Stimulated activated CD4-positive, alpha-beta T cell treated with anti-CD3 and anti-CD28 coated beads, TNF-alpha, amount 100 ng/mL, for 24 hours (primary cell): ENCODE results near the gene TMEM132C.
"Not testable (repeated sequence)": the region's sequence is repeated elsewhere in the genome, so short reads cannot be mapped to it uniquely, and the experiment has no call there.

Experiments
- DNase-seq, 3 experiments: peaks; one replicate each; pipeline ENCODE4 v3.0.0-alpha.2; 2020; ENCODE audit warnings: low read depth in 3 of 3

The TMEM132C gene

DNA sequence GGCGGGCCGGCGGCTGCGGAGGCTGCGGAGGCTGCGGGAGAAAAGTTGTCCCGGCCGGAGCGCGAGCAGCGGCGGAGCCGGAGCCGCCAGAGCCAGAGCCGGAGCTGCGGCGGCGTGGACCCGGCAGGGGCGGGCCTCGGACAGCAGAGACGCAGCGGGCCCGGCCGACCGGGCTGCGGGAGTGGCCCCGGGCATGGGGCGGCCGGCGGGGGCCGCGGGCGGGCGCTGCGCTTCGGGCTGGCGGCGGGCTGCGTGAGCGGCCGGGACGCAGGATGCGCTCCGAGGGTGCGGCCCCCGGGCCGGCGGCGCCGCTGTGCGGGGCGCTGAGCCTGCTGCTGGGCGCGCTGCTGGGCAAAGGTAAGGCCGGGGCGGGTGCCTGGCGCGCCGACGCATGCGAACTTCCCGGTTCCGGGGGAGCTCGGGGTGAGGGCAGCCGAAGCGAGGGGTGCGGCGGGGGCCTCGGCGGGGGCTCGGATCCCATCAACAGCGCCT is at the start of gene TMEM132C:
Gene TMEM132C (plus strand): TSS at position 40 of the 492 bp plus-strand sequence. CDS start 233 bp downstream, at position 273.
- DNase-seq: no peak

DNA sequence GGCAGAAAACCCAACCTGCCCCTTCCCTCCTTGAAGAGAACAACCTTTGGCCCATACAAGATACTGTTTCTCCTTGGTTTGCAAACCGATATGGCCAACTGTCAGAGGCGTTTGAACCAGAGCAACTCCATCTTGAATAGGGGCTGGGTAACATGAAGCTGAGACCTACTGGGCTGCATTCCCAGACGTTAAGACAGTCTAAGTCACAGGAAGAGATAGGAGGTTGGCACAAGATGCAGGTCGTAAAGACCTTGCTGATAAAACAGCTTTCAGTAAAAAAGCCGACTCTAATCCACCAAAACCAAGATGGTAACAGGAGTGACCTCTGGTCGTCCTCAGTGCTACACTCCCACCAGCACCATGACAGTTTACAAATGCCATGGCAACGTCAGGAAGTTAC is 42.7 kb upstream of the TMEM132C start:
- no peak for DNase-seq

GRCh38 chr12:128228581-128228980 is 38.4 kb upstream of the TMEM132C start:
- no peak for DNase-seq

DNA sequence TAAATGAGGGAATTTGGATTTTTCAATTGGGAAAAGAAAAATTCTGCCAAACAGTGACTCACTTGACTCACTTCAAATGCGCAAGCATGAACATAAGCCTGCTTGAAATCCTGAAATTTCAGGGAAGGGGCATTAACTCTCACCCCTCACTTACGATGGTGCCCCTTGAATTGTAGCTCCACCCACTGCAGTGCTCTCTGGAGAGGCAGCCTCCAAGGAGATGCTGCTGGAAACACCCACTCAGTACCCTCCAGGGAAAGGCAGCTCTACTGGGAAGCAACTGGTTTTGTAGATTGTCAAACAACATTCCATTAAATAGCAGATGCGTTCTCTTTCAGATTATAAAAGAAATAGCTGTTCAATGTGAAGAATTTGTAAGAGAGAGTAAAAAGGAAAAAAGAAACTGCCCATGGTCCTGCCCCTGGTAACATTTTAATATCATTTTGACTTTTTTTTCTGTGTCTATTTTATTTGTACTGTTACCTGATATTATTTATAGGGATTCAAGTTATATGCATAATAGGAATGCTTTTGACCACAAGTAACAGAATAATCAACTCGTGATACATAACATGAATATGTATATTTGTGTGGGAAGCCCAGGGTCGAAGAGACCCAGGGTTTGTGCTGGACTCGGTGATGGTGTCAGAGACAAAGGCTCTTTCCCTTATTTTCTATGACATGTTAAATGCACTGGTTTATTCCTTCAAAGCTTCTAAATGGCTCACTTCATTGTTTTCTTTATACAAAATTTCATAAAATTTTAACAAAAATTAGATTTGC is 31.1 kb upstream of the TMEM132C start:
- DNase-seq: no peak

- no peak for DNase-seq
Measured at GRCh38 chr12:128236525-128236924, 30.4 kb upstream of the TMEM132C start.

DNA sequence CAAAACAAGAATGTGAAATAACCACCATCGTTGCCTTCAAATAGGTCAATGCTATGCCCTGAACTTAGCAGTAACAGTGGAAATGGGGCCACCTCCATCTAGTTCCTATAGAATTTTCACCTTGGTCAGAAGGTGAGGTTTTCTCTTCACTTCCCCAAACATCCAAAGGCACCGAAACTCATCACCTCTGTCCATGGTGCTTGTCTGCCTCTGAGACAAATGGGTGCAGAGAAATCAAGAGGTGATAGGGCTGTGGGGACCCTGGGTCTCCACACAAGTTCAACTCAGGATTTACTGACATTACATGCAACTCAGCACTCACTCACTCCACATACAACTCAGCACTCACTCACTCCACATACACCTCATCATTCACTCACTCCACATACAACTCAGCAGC is 26.2 kb upstream of the TMEM132C start:
- no peak for DNase-seq

DNA sequence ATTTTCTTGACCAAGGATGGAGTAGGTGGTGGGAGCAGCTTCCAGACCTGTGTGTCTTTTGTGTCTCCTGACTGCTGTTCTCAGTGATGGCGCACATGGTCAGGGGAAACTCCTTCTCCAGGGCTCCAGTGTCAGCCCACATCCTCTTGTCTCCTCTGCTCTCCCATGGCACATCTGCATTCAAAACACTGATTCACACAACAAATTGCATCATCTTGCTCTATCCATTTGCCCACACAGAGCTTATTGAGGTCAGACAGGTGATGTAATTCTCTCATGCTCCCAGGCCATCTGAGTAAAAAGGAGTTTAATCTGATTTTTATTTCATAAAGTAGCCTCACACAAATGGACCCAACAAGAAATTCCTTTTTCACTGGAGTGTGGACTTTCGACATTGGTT is 21.8 kb upstream of the TMEM132C start:
- DNase-seq: no peak

DNA sequence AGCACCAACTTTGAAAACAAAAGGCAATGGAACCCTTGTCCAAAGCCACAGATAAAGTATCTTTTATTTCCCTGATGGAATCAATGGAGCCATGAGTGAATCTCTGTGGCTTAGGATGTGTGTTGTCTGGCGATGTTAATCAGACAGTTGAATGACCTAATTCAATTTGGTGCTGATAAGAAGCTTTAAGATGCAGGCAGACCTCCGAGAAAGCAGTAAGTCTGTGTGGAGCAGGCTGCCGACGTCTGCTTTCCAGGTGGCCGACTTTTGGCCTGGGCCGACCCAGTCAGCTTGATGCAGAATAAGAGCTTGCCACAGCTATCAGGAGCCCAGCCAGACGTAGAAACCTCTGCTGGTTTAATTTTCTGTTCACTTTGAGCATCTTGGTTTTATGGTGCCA is 21.1 kb upstream of the TMEM132C start:
- no peak for DNase-seq

GRCh38 chr12:128250096-128250495 is 16.9 kb upstream of the TMEM132C start:
- no peak for DNase-seq

DNA sequence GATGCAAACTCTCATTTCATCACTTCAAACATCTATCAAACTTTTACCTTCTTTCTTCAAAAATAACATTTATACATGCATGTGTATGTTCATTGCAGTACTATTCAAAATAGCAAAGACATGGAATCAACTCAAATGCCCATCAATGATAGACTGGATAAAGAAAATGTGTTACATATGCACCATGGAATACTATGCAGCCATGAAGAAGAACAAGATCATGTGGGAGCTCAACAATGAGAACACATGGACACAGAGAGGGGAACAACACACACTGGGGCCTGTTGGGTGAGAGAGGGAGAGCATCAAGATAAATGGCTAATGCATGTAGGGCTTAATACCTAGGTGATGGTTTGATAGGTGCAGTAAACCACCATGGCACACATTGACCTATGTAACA is 13.1 kb upstream of the TMEM132C start:
- not testable (repeated sequence) for DNase-seq

- no peak for DNase-seq
Measured at GRCh38 chr12:128258866-128259555, 8.0 kb upstream of the TMEM132C start.

DNA sequence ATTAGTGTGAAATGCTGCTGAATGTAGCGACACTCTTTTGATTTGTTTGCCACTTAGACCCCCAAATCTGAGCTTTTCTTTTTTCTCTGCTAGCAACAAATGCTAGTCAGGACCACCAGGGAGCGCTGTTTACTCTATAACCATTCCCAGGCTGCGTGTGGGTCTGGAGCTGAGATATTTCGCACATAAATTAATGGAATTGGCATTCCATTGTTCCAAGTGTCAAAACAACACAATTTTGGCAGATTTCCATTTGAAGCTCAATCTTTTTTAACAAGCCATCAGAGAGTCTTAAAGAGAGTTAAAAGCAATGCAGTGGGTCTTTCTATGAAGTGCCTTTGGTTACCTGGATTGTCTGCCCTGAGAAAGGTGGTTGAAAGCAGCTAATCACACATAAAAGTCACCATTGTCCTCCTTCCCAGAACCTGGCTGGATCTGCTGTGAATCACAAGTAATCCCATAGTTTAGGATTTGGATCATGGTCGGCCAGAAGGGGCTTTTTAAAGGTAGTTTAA is 7.4 kb upstream of the TMEM132C start:
- no peak for DNase-seq

GRCh38 chr12:128261757-128262156 is 5.2 kb upstream of the TMEM132C start:
- DNase-seq: no peak

GRCh38 chr12:128265566-128265965 is 1.4 kb upstream of the TMEM132C start:
- no peak for DNase-seq

DNA sequence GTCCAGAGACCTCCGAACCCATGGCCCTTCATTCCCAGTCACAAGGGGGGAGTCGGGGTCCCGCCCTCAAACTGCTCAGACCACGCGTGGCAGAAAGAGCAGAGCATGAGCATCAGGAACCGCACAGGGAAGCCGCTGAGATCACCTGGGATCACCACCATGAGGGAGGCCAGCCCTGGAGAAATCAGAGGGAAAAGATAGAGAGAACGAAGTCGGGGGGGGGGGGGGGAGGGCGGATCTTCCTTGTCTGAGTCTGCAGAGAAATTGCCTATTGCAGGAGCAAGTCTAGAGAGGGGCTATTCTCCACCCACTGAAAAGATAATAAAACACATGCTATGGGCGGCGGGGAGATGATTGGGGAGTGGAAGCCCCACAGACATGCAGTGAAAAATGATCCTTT is 884 bp upstream of the TMEM132C start:
- DNase-seq: no peak

DNA sequence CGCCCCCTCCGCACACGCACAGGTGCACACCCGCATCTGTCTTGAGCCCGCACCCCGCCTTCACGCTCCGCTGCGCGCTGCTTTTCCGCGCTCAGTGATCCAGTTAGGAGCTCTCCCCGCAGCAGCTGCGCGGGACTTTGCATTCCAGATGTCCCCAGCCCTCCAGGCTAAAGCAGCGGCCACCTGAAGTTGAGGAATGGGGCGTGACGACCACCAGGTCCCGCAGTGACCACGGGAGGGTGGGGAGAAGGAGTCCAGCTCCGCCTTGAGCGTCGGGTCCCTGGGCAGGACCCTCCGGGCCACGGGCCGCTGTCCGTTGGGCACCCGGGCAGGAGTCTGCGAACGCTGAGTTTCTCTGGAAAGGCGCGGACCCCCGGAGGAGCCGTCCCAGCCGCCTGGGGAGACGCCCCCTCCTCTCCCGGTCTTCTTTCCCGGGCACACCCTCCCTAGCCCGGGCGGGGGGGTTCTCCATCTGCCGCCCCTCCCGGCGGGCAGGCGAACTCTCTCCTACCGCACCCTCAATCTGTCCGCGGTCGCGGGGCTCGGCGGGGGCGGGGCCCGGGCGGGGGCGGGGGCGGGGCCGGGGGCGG is 334 bp upstream of the TMEM132C start:
- no peak for DNase-seq

DNA sequence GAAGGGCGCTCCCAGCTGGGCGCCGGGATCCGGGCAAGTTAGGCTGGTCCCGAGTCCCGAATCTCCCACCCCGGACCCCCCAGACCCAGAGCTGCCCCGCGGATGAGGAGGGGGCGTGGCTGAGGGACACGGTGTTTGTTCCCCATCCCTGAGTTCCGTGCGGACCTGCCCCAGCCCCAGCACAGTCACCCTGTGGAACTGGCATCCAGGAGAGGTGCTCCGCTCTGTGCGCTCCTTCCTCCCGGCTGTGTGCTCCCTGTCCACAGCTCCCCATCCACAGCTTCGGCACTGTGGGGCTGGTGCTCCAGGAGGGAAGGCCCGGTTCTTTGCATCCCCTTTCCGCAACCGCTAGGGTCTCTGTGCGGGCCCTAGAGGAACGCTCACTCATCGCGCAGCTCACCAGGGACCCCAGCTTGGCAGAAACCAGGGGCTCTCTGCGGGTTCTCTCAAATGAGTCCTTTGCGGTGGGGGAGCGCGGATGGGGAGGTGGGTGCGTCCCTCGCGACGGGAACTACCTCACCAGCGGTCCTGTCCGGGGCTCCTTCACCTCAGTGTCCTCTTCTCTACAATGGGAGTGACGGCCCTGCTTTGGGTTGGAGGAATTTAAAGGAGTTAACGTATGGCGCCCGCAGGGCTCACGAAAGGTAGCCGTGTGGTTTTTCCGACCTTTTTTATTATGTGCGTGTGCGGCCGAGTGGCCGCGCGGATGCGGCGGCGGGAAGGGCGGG is 845 bp downstream of the TMEM132C start:
- no peak for DNase-seq

DNA sequence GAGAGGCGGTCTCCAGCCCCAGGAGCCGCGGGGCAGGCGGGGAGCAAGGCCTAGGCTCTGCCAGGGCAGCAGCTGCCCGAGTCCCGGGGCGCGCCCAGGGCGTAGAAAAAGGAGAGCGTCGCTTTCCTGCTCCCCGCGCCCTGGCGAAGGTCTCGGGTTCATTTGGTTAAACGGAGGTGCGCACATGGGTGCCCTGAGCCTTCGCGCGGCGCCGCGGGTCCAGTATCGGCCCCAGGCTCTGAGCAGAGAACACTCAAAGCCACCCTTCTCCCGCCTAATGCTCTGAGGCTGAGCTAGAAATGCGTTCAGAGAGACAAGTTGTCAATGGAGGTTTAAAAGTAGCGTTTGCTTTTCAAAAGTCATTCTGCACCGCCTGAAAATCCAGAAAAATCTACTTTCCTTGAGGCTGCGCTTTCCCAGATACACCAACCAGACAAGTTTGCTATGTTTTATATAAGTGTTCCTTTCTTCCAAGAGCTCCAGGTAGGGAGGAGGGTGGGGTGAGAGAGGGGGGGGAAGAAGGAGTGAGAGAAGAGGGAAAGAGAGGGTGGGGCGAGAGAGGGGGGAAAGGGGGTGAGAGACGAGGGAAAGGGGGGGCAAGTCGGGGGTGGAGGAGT is 1.5 kb downstream of the TMEM132C start:
- DNase-seq: no peak

DNA sequence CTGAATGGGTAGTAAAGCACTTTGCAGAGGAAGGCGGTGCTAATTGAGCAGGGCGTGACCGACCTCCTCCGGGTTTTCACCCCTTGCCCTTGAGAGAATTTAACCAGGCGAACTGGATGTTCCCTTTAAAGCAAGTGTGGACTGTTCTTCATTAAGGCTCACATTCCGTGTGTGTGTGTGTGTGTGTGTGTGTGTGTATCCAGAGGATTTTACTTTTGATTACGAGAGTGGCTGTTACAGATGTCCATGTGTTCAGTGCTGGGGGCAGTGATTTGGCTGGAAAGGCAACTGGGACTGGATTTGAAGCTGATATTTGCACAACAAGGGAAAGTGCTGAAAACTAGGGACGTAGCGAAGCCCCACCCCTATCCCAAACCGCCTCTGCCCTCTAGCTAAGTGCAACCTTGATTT is 2.2 kb downstream of the TMEM132C start:
- DNase-seq: no peak

DNA sequence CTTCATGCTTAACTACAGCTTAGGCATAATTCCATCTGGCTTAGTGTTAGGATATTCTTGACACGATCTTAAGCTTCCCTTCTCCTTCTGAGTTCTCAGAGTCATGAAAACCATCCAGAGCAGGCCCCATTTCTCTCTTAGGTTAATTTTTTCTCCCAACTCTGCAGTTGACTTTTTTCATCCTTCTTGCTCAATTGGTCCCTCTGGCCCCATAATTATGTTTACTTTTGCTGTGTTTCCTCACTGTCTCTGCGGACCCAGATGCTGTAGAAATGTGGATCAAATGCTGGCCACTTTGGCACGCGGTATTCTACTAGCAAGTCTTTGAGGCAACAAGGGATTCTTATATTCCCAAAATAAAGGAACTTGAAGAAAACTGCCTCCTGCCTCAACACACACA is 9.5 kb downstream of the TMEM132C start:
- DNase-seq: no peak

GRCh38 chr12:128286970-128287369 is 20.0 kb downstream of the TMEM132C start:
- DNase-seq: no peak
